ENCODE measurements around the gene VN1R2.

- TF ChIP-seq, protein P1, sequence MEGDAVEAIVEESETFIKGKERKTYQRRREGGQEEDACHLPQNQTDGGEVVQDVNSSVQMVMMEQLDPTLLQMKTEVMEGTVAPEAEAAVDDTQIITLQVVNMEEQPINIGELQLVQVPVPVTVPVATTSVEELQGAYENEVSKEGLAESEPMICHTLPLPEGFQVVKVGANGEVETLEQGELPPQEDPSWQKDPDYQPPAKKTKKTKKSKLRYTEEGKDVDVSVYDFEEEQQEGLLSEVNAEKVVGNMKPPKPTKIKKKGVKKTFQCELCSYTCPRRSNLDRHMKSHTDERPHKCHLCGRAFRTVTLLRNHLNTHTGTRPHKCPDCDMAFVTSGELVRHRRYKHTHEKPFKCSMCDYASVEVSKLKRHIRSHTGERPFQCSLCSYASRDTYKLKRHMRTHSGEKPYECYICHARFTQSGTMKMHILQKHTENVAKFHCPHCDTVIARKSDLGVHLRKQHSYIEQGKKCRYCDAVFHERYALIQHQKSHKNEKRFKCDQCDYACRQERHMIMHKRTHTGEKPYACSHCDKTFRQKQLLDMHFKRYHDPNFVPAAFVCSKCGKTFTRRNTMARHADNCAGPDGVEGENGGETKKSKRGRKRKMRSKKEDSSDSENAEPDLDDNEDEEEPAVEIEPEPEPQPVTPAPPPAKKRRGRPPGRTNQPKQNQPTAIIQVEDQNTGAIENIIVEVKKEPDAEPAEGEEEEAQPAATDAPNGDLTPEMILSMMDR (IDR thresholded peaks at IDR 0.05; ENCODE audit: insufficient read depth, low read length, poor library complexity, severe bottlenecking) = no peak
- TF ChIP-seq EZH2phosphoT487 (conservative IDR thresholded peaks at IDR 0.05; ENCODE audit: low read length) = no peak
Measured at GRCh38 chr19:53285087-53285486, 27.0 kb downstream of the VN1R2 start.

Measured in SU-DHL-6 (cell line).